Fibroblast of villous mesenchyme (primary cell): ENCODE results near the gene TEKT2. TPM values are rescaled to one million over a fixed set of nuclear protein-coding genes. Genes with fewer than 3 reads are reported as not detected.
A peak's percentile ranks its signal among the peaks of the same experiment; 100 is the strongest.

ENCODE experiments used
- DNase-seq: peaks from one replicate; pipeline ENCODE4 v3.0.0-alpha.2; 2010; ENCODE audit warnings: low read depth
- H3K4me3 ChIP-seq: 2 replicates; pipeline ENCODE4 v1.5.1; 2011; ENCODE audit warnings: low read depth, mild to moderate bottlenecking, low read length
- total RNA-seq: library from RNA; depleted of rRNA; stranded (reverse); fragments of >200 nt; gene quantifications from 2 replicates; pipeline ENCODE4 v1.2.3, GENCODE V29; 2012
- TF ChIP-seq, protein P1 (sequence below): IDR thresholded peaks from 2 replicates; pipeline ENCODE4 v1.5.1; 2012; ENCODE audit warnings: low read depth, mild to moderate bottlenecking, low read length; ENCODE audit not compliant: insufficient read depth

Gene TEKT2
- total RNA-seq, 1 donor, result not detected

DNA sequence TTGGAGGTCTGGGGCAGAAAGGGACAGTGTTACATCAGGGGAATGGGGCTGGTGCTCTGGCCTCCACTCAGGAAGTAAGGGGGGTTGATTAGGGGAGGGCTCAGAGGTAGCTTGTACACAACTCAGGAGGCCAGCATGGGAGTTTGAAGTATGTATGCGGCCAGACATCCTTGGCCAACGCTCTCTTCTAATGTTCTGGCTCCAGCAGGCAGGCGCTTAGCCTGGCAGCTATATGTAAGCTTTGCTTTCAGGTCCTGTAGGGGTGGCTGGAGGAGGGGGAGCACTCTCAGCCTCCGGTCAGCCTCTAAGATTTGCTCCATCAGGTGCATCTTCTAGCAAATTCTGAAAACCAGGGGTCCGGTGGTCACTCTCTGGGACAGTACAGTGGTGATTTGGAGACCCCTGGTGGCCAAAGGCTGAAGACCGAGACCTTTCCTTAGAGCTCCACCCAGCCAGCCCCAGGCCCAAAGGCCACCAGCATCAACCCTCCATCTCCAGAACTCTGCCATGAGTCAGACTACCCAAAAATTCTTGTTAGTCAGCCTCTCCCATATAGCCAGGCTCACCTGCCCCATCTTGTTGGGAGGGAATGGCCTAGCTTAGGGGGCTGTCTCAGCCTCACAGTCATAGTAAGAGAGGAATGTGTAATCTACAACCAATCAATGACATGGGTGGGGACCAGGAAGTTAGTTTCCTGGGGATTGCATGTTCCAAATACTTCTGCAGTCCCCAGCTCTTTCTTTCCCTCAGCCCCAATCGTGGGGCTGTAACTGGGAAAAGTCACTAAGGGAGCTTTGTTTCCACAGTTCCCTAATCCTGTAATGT lies 50.8 kb downstream of the TEKT2 start:
- TF ChIP-seq, protein P1, sequence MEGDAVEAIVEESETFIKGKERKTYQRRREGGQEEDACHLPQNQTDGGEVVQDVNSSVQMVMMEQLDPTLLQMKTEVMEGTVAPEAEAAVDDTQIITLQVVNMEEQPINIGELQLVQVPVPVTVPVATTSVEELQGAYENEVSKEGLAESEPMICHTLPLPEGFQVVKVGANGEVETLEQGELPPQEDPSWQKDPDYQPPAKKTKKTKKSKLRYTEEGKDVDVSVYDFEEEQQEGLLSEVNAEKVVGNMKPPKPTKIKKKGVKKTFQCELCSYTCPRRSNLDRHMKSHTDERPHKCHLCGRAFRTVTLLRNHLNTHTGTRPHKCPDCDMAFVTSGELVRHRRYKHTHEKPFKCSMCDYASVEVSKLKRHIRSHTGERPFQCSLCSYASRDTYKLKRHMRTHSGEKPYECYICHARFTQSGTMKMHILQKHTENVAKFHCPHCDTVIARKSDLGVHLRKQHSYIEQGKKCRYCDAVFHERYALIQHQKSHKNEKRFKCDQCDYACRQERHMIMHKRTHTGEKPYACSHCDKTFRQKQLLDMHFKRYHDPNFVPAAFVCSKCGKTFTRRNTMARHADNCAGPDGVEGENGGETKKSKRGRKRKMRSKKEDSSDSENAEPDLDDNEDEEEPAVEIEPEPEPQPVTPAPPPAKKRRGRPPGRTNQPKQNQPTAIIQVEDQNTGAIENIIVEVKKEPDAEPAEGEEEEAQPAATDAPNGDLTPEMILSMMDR, result peak; percentile 80
- no peak overlapping the region for H3K4me3 ChIP-seq

DNA sequence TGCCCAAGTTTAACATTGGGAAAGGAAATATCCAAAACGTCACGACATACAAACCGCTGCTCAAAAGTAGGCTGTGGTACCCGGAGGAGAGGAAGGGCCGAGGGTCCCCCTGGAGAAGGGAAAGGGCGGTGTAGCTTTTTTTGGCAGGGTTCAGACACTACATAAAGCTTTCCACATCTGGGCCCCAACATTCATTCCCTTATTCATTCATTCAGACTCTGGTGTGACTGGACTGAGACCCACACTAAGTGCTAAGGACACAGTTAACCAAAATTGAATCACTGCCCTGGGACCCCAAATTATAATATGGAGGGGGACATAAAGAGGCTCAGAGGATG lies 51.4 kb downstream of the TEKT2 start:
- TF ChIP-seq, protein P1, result no peak
- no peak overlapping the region for H3K4me3 ChIP-seq
- no peak for DNase-seq

More for the DNA sequence above, 50.8 kb downstream of the TEKT2 start:
- peak; percentile 67 for DNase-seq

- H3K4me3 ChIP-seq, result no peak overlapping the region
- TF ChIP-seq, protein P1, result no peak
- no peak for DNase-seq
Measured at GRCh38 chr1:36135796-36136195, 51.9 kb downstream of the TEKT2 start.

DNA sequence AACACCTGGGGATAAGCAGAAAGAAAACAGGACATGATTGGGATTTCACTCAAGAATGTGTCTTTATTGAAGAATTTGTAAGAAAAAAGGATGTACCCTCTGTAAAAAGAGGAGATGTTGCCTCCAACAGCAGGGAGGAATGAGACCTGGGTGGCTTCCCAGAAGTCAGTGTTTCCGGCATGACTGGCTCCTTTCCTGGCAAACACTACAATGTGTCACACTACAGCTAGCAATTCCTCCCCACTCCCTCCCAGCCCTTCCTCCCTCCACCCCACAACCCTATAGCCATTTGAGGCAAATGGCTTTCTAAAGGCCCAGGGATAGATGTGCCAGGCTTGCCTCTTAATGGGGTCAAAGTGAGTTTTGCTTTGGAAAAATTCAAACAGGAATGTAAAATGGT lies 52.6 kb downstream of the TEKT2 start:
- DNase-seq, result peak; percentile 50
- no peak overlapping the region for H3K4me3 ChIP-seq
- TF ChIP-seq, protein P1, result no peak

DNA sequence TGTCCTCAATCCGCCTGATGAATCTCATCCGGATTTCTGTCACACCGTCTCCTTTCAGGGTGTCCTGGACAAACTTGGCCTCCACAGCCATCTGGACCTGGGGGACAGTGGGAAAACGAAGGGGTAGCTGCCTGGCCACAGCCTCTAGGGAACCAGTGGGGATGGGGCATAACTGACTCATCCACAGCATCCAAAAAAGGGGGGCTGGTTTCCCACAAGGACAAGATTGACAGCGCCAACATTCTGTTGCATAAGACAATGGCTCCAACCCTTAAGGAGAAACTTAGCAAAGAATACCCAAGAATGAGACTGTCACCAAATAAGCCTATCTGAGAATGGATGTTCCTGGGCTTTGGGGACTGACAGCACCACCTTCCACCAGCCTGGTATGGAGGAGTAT lies 53.3 kb downstream of the TEKT2 start:
- H3K4me3 ChIP-seq, result no peak overlapping the region
- TF ChIP-seq, protein P1, result no peak
- no peak for DNase-seq

DNA sequence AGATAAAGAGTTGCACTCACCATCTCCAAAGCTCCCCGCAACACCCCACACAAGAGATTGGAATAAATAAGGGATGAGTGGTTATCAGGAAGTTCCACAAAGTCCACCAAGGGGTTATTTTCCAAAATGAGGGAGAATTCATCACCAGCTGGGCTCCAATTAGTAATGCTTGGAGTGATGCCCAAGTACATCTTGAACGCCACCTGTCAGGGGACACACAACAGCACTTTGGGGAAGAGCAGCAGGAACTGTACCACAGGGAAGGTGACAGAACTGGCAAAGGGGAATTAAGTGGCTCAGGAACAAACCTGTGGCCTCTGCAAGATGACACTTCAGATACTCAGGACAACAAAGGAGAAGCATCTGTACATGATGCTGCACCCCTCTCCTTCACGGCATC lies 53.9 kb downstream of the TEKT2 start:
- no peak overlapping the region for H3K4me3 ChIP-seq
- TF ChIP-seq, protein P1, result no peak
- DNase-seq, result no peak

Other genes starting within 250 kb of the TEKT2 start
- gene AGO1, start 200.9 kb upstream of the TEKT2 start, total RNA-seq, result 16.4 TPM in 2 replicates
- gene AGO3, start 153.0 kb upstream of the TEKT2 start, total RNA-seq, result 12.9 and 16.8 TPM in 2 replicates
- gene ADPRS, start 4.8 kb downstream of the TEKT2 start, total RNA-seq, result 25.0 and 26.4 TPM in 2 replicates
- gene COL8A2, start 41.1 kb downstream of the TEKT2 start, total RNA-seq, result 4.7 and 6.8 TPM in 2 replicates
- 94.6 and 102 TPM in 2 replicates for gene TRAPPC3, start 65.4 kb downstream of the TEKT2 start, total RNA-seq
- 142 and 187 TPM in 2 replicates for gene MAP7D1, start 72.1 kb downstream of the TEKT2 start, total RNA-seq
- gene THRAP3, start 140.3 kb downstream of the TEKT2 start, total RNA-seq, result 120 and 130 TPM in 2 replicates
- 3.9 and 5.8 TPM in 2 replicates for gene SH3D21, start 222.3 kb downstream of the TEKT2 start, total RNA-seq
- gene EVA1B, start 239.6 kb downstream of the TEKT2 start, total RNA-seq, result 191 and 305 TPM in 2 replicates